NB4 (cell line): Measurements from ENCODE around the gene SH3PXD2A.
A peak's percentile ranks its signal among the peaks of the same experiment; 100 is the strongest.

Experiments
- DNase-seq: peaks from one replicate; pipeline ENCODE4 v3.0.0; 2010; ENCODE audit warnings: low read depth
- H3K4me3 ChIP-seq: one replicate; pipeline ENCODE4 v1.5.1; 2011; ENCODE audit warnings: mild to moderate bottlenecking, low read depth, low read length, moderate library complexity
- CTCF ChIP-seq: IDR thresholded peaks from one replicate; pipeline ENCODE4 v1.5.1; 2012; ENCODE audit warnings: low read depth, low read length
- MYC ChIP-seq: IDR thresholded peaks from 2 replicates; pipeline ENCODE4 v1.6.1; 2011; ENCODE audit warnings: low read depth, low read length
- POLR2A ChIP-seq: IDR thresholded peaks from 2 replicates; pipeline ENCODE4 v1.6.1; 2011; ENCODE audit warnings: mild to moderate bottlenecking; ENCODE audit not compliant: insufficient read length; ENCODE audit errors: extremely low read depth
- TF ChIP-seq, protein P1 (sequence below): IDR thresholded peaks from 2 replicates; pipeline ENCODE4 v1.6.1; 2011; ENCODE audit warnings: low read depth, low read length

The SH3PXD2A gene

GRCh38 chr10:103701380-103702222 lies 153.8 kb downstream of the SH3PXD2A start:
- no peak for DNase-seq
- TF ChIP-seq, protein P1, sequence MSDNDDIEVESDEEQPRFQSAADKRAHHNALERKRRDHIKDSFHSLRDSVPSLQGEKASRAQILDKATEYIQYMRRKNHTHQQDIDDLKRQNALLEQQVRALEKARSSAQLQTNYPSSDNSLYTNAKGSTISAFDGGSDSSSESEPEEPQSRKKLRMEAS: no peak
- TF ChIP-seq MYC: no peak
- TF ChIP-seq CTCF: no peak
- no peak for TF ChIP-seq POLR2A
- H3K4me3 ChIP-seq: no peak overlapping the region

DNA sequence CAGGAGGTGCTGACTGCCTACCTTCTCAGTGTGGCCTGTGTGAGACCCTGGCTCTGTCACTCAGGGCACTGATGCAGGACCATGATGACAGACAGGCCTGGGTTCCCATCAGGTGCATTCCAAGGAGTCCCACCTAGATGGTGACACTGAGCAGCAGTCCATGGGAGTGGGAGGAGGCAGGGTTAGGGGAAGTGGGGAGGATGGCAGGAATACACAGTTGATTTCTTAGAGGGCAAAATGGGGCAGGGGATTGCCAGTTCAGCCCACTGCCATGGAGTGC lies 155.0 kb downstream of the SH3PXD2A start:
- TF ChIP-seq CTCF: no peak
- TF ChIP-seq, protein P1: no peak
- no peak for TF ChIP-seq POLR2A
- TF ChIP-seq MYC: no peak
- H3K4me3 ChIP-seq: no peak overlapping the region
- DNase-seq: no peak

DNA sequence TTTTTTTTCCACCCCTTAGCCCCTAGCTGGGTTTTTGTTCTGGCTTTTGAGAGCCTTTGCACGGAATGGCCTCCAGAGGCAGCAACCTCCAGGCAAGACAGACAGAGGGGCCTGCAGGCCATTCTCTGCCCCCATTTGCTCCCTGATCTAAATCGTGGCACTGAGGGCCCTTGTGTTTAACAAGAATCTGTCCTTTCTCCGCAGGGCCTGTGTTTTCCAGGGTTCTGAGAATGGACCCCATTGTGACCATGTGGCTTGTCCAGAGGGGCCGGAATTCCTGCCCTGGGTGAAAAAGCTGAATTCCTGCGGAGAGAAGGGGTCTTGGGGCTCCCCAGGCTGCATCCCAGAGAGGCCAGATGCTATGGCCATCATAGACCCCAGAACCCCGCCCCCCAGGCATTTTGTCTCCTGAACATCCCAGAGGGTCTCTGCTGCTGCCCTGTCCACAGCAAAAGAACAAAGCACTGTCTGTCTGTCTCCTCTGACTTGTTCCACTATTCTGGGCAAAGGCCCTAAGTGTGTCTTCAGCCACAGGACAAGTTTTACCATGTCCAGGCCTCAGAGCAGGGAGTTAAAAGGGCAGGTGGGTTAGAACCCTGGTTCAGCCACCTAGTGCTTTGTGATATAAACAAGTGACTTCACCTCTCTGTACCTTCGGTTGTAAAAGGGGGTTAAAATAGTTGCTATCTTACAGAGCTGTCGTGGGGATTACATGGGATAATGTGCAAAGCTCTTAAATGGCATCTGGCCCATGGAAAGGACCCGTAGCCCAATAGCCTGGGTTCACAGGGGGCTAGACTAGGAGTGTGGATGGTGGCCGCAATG lies 155.6 kb downstream of the SH3PXD2A start:
- no peak for DNase-seq
- no peak for TF ChIP-seq MYC
- TF ChIP-seq CTCF: peak; percentile 15
- TF ChIP-seq POLR2A: no peak
- H3K4me3 ChIP-seq: no peak overlapping the region

DNA sequence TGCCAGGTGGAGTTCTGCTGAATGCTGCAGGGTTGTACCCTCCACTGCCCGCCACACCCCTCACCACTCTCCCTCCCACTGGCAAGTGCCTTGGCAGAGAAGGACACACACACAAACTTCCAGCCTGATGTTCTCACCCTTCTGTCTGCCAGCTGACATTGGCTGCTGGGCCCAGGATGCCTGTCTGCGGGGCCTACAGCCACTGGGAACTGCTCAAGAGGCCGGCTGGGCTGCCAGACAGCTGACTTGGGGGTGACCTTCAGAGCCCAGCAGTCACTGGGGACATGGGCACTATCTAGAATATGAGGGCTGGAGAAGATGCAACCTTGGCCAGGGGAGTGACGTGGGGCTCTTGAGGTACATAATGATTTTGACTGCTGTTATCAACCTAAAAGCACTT lies 157.1 kb downstream of the SH3PXD2A start:
- DNase-seq: no peak
- no peak for TF ChIP-seq POLR2A
- no peak for TF ChIP-seq MYC
- TF ChIP-seq CTCF: no peak
- TF ChIP-seq, protein P1: no peak

GRCh38 chr10:103697787-103698186 lies 157.6 kb downstream of the SH3PXD2A start:
- TF ChIP-seq MYC (no peak), CTCF (no peak), POLR2A (no peak)
- TF ChIP-seq, protein P1: no peak
- no peak overlapping the region for H3K4me3 ChIP-seq
- DNase-seq: no peak

More for the DNA sequence above, 157.1 kb downstream of the SH3PXD2A start:
- H3K4me3 ChIP-seq: no peak overlapping the region
